HS-27A (cell line): ENCODE data around the gene MRPS27.
"Not testable (repeated sequence)": the region's sequence is repeated elsewhere in the genome, so short reads cannot be mapped to it uniquely, and the experiment has no call there.

Source experiments
- DNase-seq: peaks from one replicate; pipeline ENCODE4 v3.0.0-alpha.2; 2012; ENCODE audit warnings: low read depth, missing footprints

Gene MRPS27

GRCh38 chr5:72325566-72326305, 5.7 kb upstream of the MRPS27 start:
- DNase-seq = peak; percentile 27

- DNase-seq = no peak
Measured at GRCh38 chr5:72324189-72324825, 4.3 kb upstream of the MRPS27 start.

DNA sequence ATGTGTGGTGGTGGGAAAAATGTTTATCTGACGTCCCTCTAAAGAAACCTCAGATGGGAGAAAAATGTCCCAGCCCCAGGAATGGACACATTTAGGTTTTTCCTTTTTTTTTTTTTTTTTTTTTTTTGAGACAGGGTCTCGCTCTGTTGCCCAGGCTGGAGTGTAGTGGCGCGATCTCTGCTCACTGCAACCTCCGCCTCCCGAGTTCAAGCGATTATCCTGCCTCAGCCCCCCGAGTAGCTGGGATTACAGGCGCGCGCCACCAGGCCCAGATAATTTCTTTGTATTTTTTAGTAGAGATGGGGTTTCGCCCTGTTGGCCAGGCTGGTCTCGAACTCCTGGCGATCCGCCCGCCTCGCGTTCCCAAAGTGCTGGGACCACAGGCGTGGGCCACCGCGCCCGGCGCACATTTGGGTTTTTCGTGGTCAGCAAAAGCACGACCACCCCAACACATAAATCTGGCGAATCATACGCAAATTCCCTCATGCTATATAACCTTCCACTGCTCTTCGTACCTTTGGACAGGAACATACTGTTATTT, 535 bp downstream of the MRPS27 start:
- not testable (repeated sequence) for DNase-seq

- DNase-seq = no peak
Measured at GRCh38 chr5:72314571-72315172, 5.4 kb downstream of the MRPS27 start.

DNA sequence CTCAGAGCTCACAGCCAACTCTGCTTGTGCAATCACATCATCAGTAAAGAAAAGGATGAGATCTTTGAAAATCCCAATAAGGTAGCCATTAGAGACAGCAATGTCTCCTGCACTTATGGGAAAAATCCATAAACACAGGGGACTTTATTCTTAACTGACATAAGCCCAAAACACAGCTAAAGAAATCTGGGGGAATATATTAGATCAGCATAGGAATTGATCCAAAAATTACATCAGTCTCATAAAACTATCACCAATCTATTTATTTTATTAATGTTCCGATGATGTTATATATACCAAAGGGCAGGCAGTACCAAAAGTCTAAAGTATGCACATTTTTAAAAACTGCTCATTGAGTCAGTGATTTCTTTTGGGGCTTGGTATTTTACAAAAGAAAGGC, 6.9 kb downstream of the MRPS27 start:
- DNase-seq = no peak

- DNase-seq = no peak
Measured at GRCh38 chr5:72308853-72309191, 11.2 kb downstream of the MRPS27 start.

GRCh38 chr5:72307968-72308852, 11.8 kb downstream of the MRPS27 start:
- peak; percentile 79 for DNase-seq

DNA sequence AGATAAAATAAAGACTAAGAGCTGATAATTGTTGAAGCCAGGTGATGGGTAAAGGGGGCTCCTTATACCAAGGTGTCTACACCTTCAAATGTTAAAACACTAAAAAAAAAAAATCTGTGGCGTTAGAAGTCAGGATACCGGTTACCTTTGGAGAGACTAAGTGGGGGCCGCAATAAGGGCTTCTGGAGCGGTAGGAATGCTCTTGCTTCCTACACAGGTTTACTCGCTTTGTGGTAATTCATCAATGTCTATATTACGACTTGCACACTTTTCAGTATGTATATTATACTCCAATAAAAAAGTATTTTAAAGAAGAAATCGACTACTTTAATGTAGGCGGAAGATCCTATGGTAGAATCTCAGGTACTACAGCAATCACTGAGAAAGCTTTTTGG, 12.5 kb downstream of the MRPS27 start:
- DNase-seq = no peak

DNA sequence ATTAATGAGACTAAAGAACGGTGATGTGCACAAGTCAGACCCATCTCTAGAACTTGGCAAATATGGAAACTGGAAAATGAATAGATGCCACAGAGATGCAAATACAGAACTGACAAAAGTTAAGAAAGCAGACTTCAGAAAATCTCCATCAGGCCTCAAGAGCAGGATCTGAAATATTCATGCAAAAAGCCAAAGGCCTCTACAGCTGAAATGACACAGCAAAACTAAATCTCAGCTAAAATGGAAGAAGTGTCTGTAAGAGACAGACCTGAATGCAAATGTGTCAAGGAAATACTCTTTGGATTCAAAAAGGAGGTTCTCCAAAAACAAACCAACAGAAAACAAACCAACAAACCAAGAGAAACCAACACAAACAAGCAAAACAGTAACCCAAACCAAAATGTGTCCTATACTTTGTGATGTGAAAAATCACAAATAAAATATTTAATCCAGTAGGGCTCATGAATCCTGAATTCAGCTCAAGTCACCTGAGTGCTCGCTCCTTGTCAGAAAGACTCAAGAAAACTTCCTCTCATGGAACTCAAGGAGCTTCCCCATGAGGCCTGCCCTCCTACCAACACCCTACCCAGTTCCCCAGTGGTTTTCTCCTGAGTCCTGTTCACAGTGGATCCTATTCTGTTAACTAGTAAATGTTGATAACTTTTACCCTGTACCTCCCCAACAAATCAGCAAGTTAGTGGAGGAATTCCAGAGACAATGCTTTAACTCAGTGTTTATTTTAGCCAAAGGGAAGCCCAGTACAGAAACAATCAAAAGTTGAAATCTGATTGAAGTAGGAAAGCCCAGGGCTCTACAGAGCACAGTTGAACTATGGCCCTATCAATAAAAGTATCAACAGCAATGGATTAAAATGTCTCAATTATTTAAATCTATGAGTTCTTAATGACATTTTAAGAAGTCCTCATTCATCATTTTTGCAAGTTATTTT, 14.6 kb downstream of the MRPS27 start:
- DNase-seq = no peak

DNA sequence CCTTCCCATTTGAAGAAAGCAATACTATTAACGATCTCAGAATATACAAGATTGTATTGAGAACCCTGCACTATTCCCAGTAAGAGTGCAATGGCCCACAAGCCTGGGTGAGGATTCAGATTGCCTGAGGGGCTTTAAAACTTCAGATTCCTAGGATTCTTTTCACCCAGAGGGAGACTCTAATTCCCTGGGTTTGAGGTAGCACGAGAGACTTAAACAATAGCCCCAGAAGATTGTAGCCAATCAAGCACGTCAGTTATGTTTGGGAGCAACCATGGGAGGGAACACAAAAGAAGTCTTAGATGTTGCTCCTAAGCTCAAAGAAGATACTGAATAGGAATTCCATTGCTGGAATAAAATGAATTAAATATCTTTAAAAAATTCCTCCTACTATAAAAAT, 17.9 kb downstream of the MRPS27 start:
- DNase-seq = no peak

DNA sequence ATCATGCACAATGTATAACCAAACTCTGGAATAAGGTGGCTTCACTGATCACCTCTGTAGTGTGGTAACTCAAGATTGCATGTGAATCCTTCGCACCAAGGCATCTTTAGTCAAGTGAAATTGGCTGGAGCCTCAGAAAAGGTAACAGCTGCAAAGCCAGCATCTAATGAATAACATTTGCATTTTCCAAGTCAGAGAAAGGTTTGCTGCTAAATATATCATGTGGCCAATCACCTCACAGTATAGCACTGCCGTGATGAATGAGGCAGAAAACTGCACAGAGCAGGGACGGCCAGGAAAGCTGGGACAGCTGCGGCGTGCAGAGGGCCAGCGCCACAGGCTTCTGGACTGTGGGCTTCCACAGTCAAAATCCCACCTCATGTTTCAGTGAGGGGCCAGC, 18.5 kb downstream of the MRPS27 start:
- DNase-seq = no peak

- DNase-seq = no peak
Measured at GRCh38 chr5:72300590-72301339, 19.3 kb downstream of the MRPS27 start.

DNA sequence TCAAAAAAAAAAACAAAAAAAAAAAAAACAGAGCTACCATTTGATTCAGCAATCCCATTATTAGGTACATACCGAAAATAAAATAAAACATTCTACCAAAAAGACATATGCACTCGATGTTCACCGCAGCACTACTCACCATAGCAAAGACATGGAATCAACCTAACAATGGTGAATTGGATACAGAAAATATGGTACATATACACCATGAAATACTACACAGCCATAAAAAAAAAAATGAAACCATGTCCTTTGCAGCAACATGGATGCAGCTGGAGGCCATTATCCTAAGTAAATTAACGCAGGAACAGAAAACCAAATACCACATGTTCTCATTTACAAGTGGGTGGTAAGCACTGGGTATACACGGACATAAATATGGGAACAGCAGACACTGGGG, 21.3 kb downstream of the MRPS27 start:
- DNase-seq = no peak

GRCh38 chr5:72298136-72298535, 21.9 kb downstream of the MRPS27 start:
- DNase-seq = not testable (repeated sequence)

- DNase-seq = no peak
Measured at GRCh38 chr5:72296256-72296655, 23.8 kb downstream of the MRPS27 start.

- DNase-seq = no peak
Measured at GRCh38 chr5:72295539-72295938, 24.5 kb downstream of the MRPS27 start.

DNA sequence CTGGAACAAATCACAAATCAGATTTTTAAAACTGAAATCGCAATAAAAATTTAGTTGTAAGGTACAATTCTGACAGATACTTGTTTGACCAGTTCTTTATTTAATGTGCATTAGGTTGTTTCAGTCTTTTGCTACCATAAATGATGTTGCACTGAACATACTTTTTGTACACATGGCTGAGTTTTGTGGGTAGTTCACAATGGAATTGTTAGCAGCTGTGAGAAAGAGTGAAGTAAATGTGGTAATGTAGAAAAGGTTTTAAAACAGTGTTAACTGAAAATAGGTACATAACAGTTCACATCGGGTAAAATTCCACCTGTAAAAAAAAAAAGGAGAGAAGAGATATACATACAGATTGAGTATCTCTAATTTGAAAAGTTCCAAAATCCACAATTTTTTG, 25.6 kb downstream of the MRPS27 start:
- DNase-seq = no peak

- no peak for DNase-seq
Measured at GRCh38 chr5:72293495-72294055, 26.5 kb downstream of the MRPS27 start.

DNA sequence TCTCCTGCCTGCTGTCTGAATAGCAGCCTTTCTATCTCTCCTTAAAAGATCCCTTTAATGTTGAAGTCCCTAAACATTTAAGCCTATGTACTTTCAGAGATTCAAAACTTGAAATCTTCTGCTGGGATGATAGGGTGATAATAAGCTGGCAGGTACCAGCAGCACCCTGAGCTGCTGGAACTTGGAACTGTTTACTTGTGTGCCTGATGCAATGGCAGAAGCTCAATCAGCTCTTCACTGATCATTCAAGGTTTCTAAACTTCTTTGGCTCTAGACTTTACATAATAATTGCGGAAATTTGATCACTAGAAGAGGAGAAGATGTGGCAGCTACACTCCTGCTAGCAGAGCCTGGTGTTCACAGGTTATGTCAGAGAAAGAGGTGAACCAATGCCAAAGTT, 27.6 kb downstream of the MRPS27 start:
- no peak for DNase-seq

- DNase-seq = no peak
Measured at GRCh38 chr5:72291601-72292000, 28.4 kb downstream of the MRPS27 start.
